HEK293 (cell line): Measurements from ENCODE around the gene SMIM24.

Experiments
- CTCF ChIA-PET: fragments of 350-600 bp; formaldehyde crosslinking; extraction: SDS; loops from one replicate; lab custom pipeline; 2021; ENCODE audit warnings: antibody characterized with exemption; lab: Yijun Ruan, JAX
- POLR2A ChIA-PET: fragments of 300-600 bp; formaldehyde crosslinking; extraction: SDS; loops from one replicate; lab custom pipeline; 2020; ENCODE audit warnings: antibody characterized with exemption, inconsistent platforms; lab: Yijun Ruan, JAX
- H3K27ac ChIP-seq: fragments of 200-500 bp; sonication (Bioruptor generic); 2 replicates; pipeline ENCODE4 v1.5.1; 2014; ENCODE audit warnings: low read depth, low read length, control low read depth, inconsistent platforms; ENCODE audit errors: extremely low read depth
- H3K36me3 ChIP-seq, 2 experiments: fragments of 200-500 bp in 1 of 2; sonication (Bioruptor generic) in 1 of 2; 1 replicate in 1 of 2; 2 replicates in 1 of 2; pipeline ENCODE4 v1.5.1; 2014 to 2017; ENCODE audit warnings: inconsistent platforms in 2 of 2, low read length in 2 of 2; ENCODE audit not compliant: control insufficient read depth in 2 of 2, insufficient read depth in 1 of 2
- H3K4me1 ChIP-seq: fragments of 200-500 bp; sonication (Bioruptor generic); 2 replicates; pipeline ENCODE4 v1.5.1; 2014; ENCODE audit warnings: mild to moderate bottlenecking, low read length, inconsistent platforms; ENCODE audit not compliant: control insufficient read depth, insufficient read depth
- H3K4me3 ChIP-seq: 2 replicates; pipeline ENCODE4 v1.5.1; 2011; ENCODE audit warnings: low read depth, mild to moderate bottlenecking, control low read depth, low read length, moderate library complexity
- H3K9me3 ChIP-seq: fragments of 200-500 bp; sonication (Bioruptor generic); 2 replicates; pipeline ENCODE4 v1.5.1; 2014; ENCODE audit warnings: low read depth, low read length, inconsistent platforms; ENCODE audit not compliant: control insufficient read depth, insufficient read depth
- ATF2 ChIP-seq: fragments of 450-650 bp; formaldehyde crosslinking; IDR thresholded peaks from 2 replicates; pipeline ENCODE4 v1.5.1; 2016; ENCODE audit warnings: missing biosample characterization, missing genetic modification characterization, low read depth
- GLIS1 ChIP-seq: fragments of 450-650 bp; formaldehyde crosslinking; IDR thresholded peaks from 2 replicates; pipeline ENCODE4 v1.5.1; 2016; ENCODE audit warnings: missing biosample characterization, missing genetic modification characterization
- KLF17 ChIP-seq: fragments of 450-650 bp; formaldehyde crosslinking; IDR thresholded peaks from 2 replicates; pipeline ENCODE4 v1.5.1; 2016; ENCODE audit warnings: missing biosample characterization, missing genetic modification characterization
- KLF8 ChIP-seq: fragments of 450-650 bp; formaldehyde crosslinking; IDR thresholded peaks from 2 replicates; pipeline ENCODE4 v1.5.1; 2016; ENCODE audit warnings: missing biosample characterization, missing genetic modification characterization
- SCRT2 ChIP-seq: fragments of 450-650 bp; formaldehyde crosslinking; IDR thresholded peaks from 2 replicates; pipeline ENCODE4 v1.5.1; 2016; ENCODE audit warnings: missing biosample characterization, missing genetic modification characterization
- ZIC2 ChIP-seq: fragments of 450-650 bp; formaldehyde crosslinking; IDR thresholded peaks from 2 replicates; pipeline ENCODE4 v1.5.1; 2016; ENCODE audit warnings: missing biosample characterization, missing genetic modification characterization
- ZNF184 ChIP-seq: fragments of 450-650 bp; IDR thresholded peaks from 2 replicates; pipeline ENCODE4 v1.5.1; 2018; ENCODE audit warnings: missing biosample characterization, mild to moderate bottlenecking, missing genetic modification characterization
- ZNF221 ChIP-seq: fragments of 450-650 bp; formaldehyde crosslinking; IDR thresholded peaks from 2 replicates; pipeline ENCODE4 v1.5.1; 2017; ENCODE audit warnings: missing biosample characterization, missing genetic modification characterization, borderline replicate concordance
- ZNF23 ChIP-seq: fragments of 450-650 bp; formaldehyde crosslinking; IDR thresholded peaks from 2 replicates; pipeline ENCODE4 v1.5.1; 2016; ENCODE audit warnings: missing biosample characterization, missing genetic modification characterization, borderline replicate concordance
- ZNF768 ChIP-seq: fragments of 450-650 bp; formaldehyde crosslinking; IDR thresholded peaks from 2 replicates; pipeline ENCODE4 v1.5.1; 2018; ENCODE audit warnings: missing biosample characterization, mild to moderate bottlenecking, missing genetic modification characterization
- ZNF777 ChIP-seq: fragments of 450-650 bp; formaldehyde crosslinking; IDR thresholded peaks from 2 replicates; pipeline ENCODE4 v1.5.1; 2017; ENCODE audit warnings: missing biosample characterization, missing genetic modification characterization, borderline replicate concordance
- ZNF830 ChIP-seq: fragments of 450-650 bp; IDR thresholded peaks from 2 replicates; pipeline ENCODE4 v1.5.0; 2018; ENCODE audit warnings: missing biosample characterization, missing genetic modification characterization, low read depth, mild to moderate bottlenecking, moderate library complexity
- TF ChIP-seq, protein P1 (sequence below): fragments of 450-650 bp; formaldehyde crosslinking; IDR thresholded peaks from 2 replicates; pipeline ENCODE4 v1.5.1; 2017; ENCODE audit warnings: missing biosample characterization, missing genetic modification characterization
- TF ChIP-seq, protein P2 (sequence below): fragments of 450-650 bp; formaldehyde crosslinking; IDR thresholded peaks from 2 replicates; pipeline ENCODE4 v1.5.1; 2016; ENCODE audit warnings: missing biosample characterization, missing genetic modification characterization

The SMIM24 gene

DNA sequence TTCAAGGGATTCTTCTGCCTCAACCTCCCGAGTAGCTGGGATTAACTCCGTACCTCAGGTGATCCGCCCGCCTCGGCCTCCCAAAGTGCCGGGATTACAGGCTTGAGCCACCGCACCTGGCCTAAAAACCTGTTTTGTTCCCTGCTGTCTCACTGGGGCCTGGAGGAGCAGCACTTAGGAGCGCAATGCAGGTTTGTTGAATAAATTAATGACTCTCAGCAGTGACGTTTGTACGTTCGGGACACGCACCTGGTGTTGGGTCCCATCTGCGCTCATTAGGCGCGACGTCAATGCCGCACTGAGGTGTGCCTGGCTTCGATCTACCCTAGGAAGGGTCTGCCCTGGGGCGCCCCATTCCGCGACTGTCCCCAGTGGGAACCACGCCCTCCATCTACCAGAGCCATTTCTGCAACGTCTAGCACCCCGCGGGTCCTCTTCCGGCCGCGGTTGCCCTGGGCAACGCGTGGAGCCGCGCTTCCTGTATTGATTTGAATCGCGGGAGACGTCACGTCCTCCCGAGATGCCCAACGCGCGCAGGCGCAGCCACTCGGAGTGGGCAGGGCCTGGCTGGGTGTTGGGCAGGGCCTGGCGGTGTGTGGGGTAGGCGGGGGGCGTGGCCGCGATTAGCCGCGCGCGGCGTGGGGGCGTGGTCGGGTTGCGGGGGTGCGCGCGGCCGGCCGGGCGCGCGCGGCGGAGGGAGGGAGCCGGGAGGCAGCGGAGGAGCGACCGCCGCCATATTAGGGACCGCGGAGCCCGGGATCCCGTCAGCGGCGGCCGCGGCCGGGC, 25.5 kb upstream of the SMIM24 start, which contains the start of gene FZR1 (continued):
- no peak for TF ChIP-seq SCRT2 (tag by site-specific recombination)
- TF ChIP-seq ZNF777 (tag by site-specific recombination): no peak
- peak; percentile 28; the same call in 1 of the 2 replicates for TF ChIP-seq ATF2 (tag by site-specific recombination)
- TF ChIP-seq, protein P1, sequence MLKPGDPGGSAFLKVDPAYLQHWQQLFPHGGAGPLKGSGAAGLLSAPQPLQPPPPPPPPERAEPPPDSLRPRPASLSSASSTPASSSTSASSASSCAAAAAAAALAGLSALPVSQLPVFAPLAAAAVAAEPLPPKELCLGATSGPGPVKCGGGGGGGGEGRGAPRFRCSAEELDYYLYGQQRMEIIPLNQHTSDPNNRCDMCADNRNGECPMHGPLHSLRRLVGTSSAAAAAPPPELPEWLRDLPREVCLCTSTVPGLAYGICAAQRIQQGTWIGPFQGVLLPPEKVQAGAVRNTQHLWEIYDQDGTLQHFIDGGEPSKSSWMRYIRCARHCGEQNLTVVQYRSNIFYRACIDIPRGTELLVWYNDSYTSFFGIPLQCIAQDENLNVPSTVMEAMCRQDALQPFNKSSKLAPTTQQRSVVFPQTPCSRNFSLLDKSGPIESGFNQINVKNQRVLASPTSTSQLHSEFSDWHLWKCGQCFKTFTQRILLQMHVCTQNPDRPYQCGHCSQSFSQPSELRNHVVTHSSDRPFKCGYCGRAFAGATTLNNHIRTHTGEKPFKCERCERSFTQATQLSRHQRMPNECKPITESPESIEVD: no peak
- no peak for TF ChIP-seq ZNF221 (tag by site-specific recombination)
- no peak for TF ChIP-seq ZNF830
- TF ChIP-seq KLF17: peak; percentile 83
- no peak for TF ChIP-seq ZNF184
- TF ChIP-seq KLF8 (tag by site-specific recombination): peak; percentile 61; the same call in 1 of the 2 replicates

DNA sequence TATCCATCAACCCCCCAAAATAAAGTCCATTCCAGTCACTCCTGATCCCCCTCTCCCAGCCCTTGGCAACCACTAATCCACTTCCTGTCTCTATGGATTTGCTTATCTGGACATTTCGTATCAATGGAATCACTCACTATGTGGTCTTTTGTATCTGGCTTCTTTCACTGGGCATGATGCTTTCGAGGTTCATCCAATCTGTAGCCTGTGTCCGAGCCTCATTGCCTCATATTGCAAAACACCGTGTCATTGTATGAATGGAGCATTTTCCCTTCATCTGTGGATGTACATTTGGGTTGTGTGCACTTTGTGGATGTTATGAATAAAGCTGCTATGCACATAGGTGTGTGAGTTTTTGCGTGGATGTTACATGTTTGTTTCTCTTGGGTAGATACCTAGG, 24.4 kb upstream of the SMIM24 start:
- peaks cover 5 to 15% of the 10 kb centered on the region in 2 experiments; a peak in 2 of 3 replicates for H3K36me3 ChIP-seq
- no peak overlapping the region for H3K4me3 ChIP-seq
- H3K27ac ChIP-seq: no peak overlapping the region
- no peak for TF ChIP-seq ZNF768 (tag by site-specific recombination)
- TF ChIP-seq, protein P2, sequence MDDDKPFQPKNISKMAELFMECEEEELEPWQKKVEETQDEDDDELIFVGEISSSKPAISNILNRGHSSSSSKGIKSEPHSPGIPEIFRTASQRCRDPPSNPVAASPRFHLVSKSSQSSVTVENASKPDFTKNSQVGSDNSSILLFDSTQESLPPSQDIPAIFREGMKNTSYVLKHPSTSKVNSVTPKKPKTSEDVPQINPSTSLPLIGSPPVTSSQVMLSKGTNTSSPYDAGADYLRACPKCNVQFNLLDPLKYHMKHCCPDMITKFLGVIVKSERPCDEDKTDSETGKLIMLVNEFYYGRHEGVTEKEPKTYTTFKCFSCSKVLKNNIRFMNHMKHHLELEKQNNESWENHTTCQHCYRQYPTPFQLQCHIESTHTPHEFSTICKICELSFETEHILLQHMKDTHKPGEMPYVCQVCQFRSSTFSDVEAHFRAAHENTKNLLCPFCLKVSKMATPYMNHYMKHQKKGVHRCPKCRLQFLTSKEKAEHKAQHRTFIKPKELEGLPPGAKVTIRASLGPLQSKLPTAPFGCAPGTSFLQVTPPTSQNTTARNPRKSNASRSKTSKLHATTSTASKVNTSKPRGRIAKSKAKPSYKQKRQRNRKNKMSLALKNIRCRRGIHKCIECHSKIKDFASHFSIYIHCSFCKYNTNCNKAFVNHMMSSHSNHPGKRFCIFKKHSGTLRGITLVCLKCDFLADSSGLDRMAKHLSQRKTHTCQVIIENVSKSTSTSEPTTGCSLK: no peak
- ChIA-PET POLR2A (no interaction called here), CTCF (interaction anchor here (0.6 to 1.3 kb wide), 2 partner anchors 13 to 21 kb away, joined by 5 to 6 read pairs; partner anchors contain the start of gene SMIM44)
- H3K4me1 ChIP-seq: peaks cover 3% of the 10 kb centered on the region
- H3K9me3 ChIP-seq: no peaks in the 10 kb centered on the region

DNA sequence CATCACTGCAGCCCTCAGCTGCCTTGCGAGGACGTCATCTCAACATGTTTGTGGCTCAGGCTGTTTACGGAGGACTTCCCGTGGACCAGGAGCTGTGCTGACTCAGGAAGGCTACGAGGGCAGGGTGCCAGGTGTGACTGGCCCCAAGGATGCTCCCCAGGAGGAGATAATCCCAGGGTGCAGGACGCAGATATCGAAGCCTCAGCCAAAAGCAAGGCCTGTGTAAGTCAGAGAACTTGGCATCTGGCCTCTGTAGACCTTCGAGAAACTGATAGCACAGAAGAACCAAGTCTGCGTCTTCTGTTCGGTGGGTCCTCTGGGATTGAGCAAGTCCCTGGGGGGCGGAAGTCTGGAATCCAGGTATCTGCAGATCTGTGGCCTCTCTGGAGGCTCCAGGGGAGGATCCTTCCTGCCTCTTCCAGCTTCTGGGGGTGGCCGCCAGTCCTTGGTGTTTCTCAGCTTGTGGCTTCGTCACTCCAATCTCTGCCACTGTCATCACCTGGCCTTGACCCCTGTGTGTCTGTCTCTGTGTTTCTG, 22.8 kb upstream of the SMIM24 start:
- 0 out of 2 replicates have a peak, but pooled peaks have one; percentile 19 for TF ChIP-seq ZIC2 (tag by site-specific recombination)
- peak; percentile 73 for TF ChIP-seq GLIS1 (tag by site-specific recombination)
- no peak for TF ChIP-seq ZNF23 (tag by site-specific recombination)
- CTCF ChIA-PET: interaction anchor here (0.5 to 1.3 kb wide), 6 partner anchors 17 to 246 kb away, joined by 3 to 6 read pairs (median 3); partner anchors contain the start of gene SMIM44
- POLR2A ChIA-PET: interaction anchor here (0.9 kb wide), 1 partner anchor 227 kb away, joined by 3 read pairs; no protein-coding TSS in a partner anchor

More for the DNA sequence above, 22.8 kb upstream of the SMIM24 start:
- Histone ChIP-seq H3K4me3 (no peak overlapping the region), H3K9me3 (no peaks in the 10 kb centered on the region), H3K27ac (no peak overlapping the region), H3K36me3 (no peaks in the 10 kb centered on the region), H3K4me1 (peaks cover 5% of the 10 kb centered on the region)
